ENCODE data around the gene FEN1.

FEN1 gene

DNA sequence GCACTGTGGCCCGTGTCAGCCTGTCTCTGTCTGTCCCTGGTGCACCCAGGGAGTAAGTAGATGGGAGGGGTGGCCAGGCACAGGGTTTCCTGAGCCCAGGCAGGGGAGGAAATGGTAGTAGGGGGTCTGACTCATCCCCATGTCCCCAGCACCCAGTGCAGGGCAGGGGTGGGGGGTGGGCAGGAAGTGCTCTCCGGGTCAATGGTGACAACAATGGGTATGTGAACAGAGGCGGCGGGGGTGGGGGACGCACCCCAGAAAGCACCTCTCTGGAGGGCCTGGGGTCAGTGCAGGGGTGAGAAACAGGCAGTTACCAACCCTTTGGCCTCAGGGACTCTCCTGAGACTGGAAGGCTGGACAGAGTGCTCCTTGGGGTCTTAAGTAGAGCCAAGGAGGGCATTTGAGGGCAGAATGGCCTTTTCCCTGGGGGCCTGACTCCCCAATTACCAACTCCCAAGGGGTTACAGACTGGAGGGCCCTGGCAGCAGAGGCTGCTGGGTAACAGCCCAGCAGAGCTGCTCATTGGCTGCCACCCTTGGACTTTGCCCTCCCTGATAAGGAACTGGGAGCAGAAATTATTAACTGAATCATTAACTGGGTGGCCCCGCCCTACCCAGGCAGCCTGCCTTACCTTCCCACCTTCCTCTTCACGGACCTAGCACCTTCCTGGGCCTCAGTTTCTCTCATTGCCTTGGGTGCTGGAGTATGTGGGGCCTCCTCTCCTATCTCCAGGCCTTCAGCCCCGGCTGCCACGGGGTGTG lies 36.1 kb upstream of the FEN1 start:
- no peak for DNase-seq (ENCODE audit: low spot score)

DNA sequence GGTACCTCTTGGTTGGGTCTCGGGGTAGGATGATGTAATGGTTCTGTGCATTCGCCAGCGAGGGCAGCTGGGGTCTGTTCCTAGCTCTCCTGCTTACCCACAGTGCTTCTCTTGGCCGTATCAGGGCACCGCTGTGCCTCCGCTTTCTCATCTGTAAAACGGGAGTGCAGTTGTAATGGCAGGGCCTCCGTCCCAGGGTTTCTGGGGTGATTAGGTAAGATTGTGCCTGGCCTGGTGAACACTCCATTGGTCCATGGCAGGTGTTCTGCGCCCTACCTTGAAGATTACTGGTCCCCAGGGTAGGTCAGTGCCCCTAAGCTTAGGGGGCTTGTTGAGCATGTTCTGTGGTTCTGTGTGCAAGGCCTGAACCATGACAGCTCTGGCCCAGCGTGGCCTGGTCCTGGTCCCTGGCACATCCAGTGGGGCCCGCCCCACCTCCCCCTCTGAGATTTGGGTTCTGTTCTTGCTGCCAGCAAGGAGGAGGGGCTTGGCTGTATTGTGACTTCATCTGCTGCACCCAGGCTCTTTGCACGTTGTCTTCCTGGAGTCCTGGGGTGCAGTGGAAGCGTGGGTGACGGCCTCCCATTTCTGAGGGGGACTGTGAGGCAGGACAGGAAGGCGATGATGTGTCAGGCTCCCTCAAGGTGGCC lies 35.4 kb upstream of the FEN1 start:
- DNase-seq (ENCODE audit: low spot score) = no peak

DNA sequence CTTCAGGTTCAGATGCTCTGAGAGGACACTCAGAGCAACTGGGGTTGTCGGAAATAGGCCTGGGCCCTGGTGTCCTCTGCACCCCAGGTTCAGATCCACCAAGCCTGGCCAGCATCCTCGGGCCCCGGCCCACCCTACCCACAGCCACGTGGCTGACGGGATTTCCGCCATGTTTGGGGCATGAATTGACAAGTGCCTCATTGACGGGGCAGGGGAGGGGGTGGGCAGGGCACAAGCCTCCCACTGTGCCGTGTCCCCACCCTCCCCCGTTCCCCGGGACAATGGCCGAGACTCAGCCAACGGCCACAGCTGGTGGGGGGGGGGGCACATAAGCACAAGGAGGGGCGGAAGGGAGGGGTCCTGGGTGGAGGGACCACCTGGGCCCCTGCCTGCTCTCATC lies 31.8 kb upstream of the FEN1 start:
- no peak for DNase-seq (ENCODE audit: low spot score)

DNA sequence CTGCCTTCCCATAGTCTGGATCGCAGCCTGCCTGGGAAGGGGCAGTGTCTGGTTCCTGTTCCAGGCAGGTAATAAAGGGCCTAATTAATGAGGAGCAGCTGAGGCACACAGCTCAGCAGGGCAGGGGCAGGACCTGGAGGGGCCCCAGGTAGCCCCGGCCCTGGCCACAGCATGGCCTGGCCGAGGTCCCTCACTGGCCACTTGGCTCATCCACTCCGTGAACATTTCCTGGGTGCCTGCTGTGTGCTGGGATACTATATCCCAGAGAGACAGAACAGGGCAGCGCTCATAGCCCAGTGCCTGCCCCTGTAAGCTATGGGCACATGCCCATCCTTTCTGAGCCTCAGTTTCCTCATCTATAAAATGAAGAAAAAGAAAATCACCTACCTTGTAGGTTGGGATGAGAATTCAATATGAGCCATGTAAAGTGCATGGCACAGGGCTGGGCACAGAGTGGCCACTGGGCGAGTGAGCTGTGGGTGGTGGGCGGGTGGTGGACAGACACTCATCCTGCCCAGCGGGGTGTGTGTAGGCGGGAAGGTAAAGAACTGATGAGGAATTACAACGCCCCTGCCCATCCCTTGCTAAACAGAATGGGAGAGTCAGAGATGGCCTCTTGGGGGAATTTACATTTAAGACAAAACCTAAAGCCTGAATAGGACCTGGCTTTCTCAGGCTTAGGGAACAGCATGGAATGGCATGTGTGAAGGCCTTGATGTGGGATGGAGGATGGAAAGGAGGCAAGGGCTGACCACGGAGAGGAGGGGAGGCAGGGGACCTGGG lies 31.1 kb upstream of the FEN1 start:
- DNase-seq (ENCODE audit: low spot score) = no peak

DNA sequence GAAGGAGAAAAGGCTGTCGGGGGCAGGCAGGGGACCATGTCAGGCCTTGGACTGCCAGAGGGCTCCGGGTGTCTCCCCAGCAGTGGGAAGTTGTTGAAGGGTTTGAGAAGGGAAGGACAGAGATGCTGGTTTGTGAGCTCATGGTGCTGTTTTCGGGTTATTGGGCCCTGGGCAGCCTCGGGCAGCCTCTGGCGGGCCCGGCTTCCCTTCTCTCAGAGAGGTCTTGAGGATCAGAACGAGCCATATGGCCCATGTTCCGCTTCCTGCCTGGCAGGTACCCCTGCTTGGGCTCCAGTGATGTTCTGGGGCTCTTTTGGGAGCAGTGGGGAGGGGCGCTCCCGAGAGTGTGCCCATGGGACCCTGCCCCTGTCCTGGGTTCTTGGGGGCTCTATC lies 30.5 kb upstream of the FEN1 start:
- no peak for DNase-seq (ENCODE audit: low spot score)

DNA sequence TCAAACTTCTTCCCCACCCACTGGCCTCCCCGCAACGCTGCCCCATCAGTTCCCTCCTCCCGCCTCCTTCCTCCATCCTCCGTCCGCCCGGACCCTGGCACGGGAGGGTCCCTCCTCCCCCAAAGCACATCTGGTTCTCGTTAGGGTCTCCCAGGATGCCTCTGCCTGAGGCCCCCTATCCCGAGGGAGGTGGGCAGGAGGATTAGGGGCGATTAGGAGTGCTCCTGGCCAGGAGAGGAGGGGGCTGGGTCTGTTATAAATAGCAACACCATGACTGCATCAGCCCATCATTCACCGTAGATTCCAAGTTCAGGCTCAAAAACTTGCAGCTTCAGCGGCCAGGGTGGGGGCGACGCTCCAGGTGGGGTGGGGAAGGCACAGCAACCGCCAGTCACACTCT lies 29.9 kb upstream of the FEN1 start:
- no peak for DNase-seq (ENCODE audit: low spot score)

DNA sequence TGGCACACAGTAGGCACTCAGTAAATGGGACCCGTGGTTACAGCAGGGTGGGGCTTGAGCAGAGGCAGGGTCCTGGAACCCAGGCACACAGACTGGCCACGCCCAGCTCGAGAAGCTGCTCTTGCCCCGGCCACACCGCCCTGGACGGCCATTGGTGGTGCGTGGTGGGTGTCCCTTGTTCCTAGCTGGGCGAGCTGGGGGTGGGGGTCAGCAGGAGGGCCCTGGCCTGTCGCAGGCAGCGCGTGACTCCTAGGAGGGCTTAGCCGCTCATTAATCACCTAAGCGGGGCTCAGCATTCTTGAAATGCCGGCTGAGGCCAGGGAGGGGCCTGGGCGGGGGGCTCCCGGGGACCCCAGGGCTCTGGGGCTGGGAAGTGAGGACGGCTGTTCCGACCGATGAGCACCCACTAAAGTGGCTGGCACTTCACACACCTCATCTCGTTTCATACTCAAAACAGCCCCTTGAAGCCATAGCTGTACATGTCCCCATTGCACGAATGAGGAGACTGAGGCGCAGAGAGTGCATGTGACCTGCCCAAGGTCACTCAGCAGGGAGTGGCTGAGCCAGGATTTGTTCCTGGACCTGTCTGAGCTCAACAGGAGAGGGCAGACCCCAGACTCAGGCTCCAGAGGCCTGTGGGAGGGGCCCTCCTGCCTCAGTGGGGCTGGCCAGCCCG lies 28.6 kb upstream of the FEN1 start:
- no peak for DNase-seq (ENCODE audit: low spot score)

DNA sequence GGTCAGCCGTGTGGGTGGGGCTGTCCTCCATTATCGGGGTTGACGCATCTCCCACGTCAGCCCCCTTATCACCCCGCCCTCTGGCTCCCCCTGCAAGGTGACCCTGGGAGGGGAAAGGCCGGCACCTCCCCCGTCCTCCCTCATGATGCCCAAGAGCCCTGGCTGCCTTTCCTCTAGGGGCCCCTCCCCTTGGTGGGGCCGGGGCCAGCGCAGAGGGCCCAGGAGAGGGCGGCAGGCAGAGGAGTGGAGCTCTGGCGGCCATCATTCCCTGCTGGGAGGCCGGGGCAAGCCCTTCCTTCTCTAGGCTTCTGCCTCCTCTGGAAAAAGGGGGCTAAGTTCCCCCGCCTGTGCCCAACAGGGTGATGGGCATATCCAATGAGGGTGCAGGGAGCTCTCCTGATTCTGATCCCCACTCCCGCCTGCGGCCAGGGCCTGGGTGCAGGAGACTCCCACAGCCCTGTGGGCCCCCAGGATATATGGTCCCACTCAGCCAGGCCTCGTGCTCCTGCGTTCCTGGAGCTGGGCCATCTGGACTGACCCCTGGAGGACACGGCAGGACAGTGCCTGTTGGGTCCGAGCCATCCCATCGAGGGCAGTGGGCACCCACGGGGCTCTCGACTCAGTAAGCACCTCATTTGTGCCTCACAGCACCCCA lies 28.0 kb upstream of the FEN1 start:
- DNase-seq (ENCODE audit: low spot score) = no peak

DNA sequence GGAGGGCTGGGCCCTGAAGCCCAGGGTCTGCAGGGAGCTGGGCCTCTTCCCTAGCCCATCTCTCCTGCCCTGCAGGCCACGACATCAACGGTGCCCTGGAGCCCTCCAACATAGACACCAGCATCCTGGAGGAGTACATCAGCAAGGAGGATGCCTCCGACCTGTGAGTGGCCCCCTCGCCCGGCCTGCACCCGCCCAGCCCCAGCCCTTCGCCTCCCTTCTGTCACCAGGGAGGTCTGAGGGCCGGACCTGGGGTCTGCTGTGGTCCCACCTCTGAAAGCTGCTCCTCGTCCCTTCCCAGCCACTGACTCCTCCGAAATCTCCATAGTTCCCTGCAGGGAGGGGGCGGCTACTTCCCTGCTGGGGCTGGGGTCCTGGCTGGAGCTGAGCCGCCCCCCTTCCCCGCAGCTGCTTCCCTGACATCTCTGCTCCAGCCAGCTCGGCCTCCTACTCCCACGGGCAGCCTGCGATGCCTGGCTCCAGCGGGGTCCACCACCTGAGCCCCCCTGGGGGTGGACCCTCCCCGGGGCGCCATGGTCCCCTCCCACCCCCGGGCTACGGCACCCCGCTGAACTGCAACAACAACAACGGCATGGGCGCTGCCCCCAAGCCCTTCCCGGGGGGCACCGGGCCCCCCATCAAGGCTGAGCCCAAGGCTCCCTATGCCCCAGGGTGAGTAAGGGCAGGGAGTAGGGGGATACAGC lies 27.0 kb upstream of the FEN1 start:
- DNase-seq (ENCODE audit: low spot score) = no peak

DNA sequence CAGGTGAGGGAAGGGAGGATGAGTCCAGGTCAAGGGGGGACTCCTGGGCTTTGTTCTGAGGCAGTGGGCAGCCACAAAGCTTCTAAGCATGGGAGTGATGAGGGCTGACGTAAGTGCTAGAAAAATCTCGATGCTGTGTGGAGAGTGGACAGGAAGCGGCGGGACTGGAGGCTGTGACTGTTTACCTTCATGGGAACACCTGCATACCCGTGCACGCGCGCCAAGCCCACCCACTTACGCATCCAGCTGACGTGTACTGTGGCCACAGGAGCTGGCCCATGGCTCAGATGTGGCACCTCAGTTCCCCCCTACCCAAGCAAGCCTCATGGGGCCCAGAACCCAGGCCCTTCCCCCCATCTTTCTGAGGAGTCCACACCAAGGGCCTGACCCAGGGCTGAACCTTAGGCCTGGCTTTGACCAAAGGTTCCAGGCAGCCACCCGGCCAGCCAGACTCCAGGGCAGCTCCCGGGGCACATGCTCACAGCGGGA lies 26.3 kb upstream of the FEN1 start:
- no peak for DNase-seq (ENCODE audit: low spot score)

DNA sequence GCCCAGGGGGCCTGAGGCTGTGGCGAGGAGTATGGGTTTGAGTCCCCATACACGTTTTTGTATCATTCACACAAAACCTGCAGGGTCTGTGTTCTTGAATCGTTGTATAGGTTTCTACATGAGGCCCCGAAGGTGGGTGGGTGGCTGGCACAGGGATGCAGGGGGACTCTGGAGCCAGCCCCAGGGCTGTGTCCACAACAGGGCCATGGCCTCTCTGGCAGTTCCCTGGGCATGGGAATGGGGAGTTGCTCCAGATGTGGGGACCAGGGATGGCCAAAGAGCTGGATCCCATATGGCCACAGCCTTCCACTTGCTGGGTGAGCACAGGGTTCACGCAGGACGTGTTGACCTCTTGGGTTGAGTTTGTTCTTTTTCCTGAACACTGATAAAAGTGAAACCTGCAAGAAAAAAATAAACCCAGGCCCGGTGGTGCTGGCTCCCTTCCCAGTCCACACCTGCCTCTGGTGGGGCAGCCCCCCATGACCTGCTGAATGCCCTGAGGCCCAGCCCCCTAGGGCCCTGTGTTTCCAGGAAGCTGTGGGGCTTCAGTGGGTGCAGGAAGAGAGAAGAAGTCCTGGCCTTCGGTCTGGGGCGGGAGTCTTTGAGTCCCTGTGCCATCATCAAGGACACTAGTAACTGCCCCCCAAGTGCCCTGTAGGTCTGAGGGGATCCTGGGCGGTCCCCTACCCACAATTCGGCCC lies 24.2 kb upstream of the FEN1 start:
- no peak for DNase-seq (ENCODE audit: low spot score)

DNA sequence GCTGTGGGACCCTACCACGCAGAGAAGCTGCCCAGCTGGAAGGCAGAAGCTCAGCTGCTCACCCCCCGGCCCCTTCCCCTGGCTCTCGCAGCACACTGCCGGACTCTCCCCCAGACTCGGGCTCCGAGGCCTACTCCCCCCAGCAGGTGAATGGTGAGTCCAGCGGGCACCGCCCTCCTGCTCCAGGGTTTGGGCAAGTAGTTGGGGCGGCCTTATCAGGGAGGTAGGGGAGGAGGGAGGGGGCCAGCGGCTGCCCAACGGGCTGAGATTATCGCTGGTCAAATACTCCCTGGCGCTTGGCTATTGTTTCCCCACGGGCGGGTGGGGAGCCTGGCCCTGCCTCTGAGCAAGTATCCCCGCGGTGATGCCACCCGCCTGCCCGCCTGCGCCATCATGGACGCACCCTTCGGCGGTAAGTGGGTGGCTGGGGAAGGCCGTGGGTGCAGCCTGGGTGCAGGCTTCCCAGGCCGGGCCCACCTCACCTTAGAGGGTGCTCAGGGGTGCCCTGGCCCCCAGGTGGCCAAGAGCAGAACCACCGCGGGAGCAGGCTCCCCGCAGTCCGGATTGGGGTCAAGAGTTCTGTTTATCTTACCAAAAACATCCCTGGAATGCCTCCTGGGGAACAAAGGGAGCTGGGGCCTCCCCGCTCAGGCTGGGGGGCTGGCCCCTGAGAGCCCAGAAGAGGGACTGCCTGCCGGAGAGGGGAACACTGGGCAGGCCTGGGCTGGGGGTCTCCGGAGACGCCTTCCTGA lies 23.4 kb upstream of the FEN1 start:
- no peak for DNase-seq (ENCODE audit: low spot score)

DNA sequence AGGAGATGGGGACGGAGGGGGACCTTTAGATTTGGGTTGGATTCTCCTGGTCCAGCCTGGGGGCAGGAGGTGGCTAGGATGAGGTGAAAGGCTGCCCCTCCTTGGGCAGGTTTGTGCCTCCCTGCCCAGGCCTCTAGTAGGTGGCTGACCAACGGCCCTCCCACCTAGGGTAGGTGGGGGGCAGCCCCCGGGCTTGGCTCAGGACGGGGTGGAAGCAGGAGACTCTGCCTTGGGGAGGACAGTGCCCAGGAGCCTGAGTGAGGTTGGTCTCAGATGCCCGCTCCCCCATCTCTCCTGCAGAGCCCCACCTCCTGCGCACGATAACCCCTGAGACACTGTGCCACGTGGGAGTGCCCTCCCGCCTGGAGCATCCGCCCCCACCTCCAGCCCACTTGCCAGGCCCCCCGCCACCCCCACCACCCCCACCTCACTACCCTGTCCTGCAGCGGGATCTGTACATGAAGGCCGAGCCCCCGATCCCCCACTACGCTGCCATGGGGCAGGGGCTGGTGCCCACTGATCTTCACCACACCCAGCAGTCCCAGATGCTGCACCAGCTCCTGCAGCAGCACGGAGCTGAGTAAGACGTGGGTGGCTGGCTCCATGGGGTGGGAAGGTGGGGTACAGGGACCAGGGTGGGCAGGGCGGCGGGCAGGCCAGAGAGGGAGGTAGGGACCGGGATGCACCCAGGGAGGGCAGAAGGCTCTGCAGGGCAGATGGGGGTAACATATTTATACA lies 22.6 kb upstream of the FEN1 start:
- DNase-seq (ENCODE audit: low spot score) = no peak

DNA sequence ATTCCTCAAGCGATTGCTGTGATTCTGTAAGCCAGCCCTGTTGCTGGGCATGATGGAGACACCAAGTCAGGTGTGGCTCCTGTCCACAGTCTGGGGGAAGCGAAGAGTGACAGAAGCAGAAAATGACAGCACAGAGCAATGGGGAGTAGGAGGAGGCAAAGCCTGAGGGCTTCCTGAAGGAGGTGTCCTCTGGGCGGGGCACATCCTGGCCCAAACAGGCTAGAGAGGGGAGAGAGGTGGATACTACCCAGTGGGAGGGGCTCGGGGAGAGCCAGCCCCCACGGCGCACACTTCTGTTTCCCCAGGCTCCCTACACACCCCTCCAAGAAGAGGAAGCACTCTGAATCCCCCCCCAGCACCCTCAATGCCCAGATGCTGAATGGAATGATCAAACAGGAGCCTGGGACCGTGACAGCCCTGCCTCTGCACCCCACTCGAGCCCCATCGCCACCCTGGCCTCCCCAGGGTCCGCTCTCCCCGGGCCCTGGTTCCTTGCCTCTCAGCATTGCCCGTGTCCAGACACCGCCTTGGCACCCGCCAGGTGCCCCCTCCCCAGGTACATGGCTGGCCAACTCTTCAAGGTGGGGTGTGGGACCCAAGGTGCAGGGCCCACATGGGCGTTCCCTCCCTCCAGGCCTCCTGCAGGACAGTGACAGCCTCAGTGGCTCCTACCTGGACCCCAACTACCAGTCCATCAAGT lies 21.4 kb upstream of the FEN1 start:
- DNase-seq (ENCODE audit: low spot score) = no peak

DNA sequence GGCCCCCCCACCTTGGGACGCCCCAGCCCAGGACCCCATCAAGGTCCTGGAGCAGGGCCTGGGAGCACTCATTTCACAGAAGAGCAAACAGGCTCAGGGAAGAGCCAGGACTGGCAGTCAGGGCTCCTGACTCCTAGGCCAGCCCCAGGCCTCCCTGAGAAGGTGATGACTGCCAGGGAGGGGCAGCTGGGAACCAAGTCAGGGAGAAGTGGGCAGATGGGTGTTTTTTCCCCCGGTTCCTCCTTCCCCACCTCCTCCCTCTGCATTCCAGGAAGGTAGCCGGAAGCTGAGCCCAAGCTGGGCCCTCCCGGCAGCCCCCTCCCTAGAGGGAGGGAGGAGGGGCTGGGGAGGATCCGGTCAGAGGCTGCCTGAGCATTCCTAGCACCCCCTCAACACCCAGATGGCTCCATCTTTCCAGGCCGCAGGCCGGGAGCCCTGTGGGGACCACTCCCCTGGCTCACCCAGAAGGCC lies 20.7 kb upstream of the FEN1 start:
- DNase-seq (ENCODE audit: low spot score) = no peak

DNA sequence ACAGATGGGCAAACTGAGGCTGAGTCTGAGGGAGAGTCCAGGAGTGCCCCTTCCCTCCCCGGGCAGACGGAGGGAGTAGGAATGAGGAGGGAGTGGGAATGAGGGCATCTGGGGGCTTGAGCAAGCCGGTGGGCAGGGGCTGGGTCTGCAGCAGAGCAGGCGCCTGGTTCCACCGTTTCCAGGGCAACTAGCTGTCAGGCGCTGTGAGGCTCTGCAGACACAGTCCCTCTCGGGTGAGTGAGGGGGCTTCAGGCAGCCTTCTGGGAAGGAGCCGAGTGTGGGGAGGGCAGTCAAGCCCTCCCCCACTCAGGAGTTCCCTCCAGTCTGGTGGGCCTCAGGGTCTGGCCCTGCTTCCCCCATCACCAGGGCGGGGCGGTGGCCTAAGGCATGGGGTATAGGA lies 19.4 kb upstream of the FEN1 start:
- no peak for DNase-seq (ENCODE audit: low spot score)

DNA sequence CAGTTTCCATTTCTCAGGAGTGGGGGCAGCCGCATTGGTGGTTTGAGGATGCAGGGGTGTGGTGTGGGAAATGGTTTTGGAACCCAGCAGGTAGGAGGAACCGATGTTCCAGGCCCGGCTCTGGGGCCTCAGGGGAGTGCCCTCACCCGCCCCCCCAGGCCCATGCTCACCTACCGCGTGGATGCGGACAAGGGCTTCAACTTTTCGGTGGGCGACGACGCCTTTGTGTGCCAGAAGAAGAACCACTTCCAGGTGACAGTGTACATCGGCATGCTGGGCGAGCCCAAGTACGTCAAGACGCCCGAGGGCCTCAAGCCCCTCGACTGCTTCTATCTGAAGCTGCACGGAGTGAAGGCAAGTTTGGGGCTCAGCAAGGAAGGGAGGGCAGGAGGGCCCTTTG lies 18.9 kb upstream of the FEN1 start:
- no peak for DNase-seq (ENCODE audit: low spot score)

DNA sequence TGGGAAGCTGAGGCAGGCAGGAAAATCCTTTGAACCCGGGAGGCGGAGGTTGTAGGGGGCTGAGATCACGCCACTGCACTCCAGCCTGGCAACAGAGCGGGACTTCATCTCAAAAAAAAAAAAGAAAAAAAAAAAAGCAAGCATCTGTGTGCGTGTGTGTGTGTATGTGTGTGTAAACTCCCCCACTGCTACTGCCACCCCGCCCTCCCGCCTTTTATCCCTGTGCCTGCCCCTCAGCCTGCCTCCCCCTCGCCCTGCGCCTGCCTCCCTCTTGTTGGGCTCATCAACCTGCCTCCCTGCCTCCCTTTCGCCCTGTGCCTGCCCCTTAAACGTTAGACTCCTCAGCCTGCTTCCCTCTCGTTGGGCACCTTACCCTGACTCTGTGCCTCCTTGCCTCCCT lies 18.3 kb upstream of the FEN1 start:
- no peak for DNase-seq (ENCODE audit: low spot score)

Measured in left forelimb (tissue), 1 donor.